HG03571 (cell line): ENCODE results near the gene ANO2.
"Not testable (repeated sequence)": the region's sequence is repeated elsewhere in the genome, so short reads cannot be mapped to it uniquely, and the experiment has no call there.

Source experiments
- ATAC-seq: cut with Tn5 transposase; IDR thresholded peaks from one replicate; pipeline ENCODE4 v1.9.1; 2021; ENCODE audit not compliant: unreplicated experiment

The ANO2 gene

DNA sequence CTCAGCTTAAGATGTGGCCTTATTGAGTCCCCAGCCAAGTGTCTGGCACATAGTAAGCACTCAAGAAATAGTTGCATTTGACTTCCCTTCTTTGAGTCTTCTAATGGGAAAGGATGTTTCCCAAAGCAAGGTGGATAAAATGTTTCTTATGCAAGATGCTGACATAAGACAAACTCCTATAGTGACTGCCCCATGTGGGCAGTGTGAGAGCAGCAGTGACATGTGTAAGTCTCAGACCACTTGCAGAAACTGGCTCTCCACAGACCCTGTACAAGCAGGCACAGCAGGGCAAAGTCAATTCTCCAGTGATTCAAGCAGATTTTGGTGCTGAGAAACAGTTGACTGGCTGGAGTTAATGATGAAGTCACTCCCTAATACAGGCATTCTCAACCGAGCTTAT lies 255.3 kb downstream of the ANO2 start:
- no peak for ATAC-seq

DNA sequence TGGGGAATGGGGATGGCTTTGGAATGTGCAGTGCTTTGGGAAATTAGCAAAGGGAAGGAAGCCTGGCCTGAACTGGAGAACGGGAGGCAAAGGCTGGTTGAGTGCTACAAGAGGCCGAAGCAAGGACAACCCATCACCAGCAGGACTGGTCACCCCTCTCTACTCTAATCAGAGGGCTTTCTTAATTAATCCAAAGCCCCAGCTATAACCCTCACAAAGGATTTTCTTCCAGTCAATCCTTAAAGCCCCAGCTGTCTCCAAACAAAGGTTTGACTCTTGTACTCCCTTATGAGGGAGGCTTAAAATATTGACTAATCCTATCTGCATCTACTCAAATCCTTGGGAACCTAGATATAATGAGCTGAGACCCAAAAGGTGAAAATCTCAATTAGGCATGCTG lies 256.8 kb downstream of the ANO2 start:
- ATAC-seq = no peak

DNA sequence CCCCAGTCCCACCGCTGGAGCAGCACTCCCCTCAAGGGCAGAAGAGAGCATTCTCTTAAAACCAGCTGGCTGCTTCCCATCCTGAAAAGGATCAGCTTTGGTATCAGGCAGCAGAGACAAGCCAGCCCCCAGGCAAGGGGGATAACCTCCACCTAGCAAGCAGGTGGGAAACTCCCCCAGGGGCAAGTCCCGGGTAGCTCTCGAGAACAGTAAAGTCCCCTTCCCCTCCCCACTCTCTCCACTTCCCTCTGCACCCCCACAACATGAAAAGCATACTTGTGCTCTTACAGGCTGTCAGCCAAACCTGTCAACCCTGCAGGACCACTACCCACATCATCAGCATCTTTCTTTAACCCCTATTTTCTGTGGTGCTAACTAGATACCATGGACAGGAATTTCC lies 259.1 kb downstream of the ANO2 start:
- ATAC-seq = no peak

DNA sequence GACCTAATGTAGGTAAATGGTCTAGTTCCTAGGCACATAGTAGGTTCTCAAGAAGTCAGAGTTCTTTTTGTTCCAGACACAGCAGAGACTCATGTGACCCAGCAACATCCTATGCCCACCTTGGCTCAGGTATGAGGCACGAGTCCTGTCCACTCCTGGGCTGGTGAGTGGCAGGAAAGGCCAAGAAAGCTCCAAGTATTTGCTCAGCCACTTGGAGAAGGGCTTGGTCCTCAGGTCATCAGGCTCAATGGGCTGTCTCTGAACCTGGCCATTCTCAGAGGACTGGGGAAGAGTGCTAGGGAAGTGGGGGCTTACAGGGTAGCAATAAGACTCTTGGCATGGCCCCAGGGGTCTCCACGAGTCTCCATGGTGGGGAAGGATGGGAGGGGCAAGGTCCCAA lies 260.1 kb downstream of the ANO2 start:
- ATAC-seq = no peak

DNA sequence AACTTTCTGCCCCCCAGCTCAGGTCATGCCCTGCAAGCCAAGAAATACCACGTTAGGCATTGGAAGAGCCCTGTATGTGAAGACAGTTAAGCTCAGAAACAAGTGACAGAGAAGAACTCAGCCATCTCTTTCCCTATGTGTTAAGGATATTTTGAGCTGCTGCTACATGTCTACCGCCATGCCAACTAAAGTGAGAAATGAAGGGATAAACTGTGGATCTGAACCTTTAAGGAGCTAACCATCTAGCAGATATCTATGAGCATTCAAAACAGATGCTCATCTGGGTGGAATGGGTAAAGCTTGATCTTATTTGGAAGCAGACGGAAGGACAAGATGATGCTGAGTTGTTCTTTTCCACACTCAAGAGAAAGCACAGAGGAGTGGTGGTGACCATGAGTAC lies 262.5 kb downstream of the ANO2 start:
- ATAC-seq = no peak

DNA sequence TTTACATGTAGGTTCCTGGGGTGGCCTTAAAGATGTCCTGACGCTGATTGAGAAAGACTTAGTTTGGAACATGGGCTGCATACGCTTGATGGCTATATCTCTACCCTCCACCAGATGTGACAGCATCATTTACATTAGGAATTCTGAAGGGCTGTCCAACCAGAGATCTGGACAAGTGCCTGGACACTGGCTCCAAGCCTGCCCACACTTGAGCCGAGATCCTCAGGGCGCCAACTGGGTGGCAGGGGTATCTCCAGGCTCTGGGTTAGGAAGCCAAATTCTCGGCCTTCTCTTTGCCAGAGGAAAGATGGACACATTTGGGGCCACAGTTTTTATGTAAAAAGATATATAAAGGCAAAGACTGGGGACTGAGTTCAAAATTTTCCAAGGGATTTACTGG lies 266.9 kb downstream of the ANO2 start:
- no peak for ATAC-seq

DNA sequence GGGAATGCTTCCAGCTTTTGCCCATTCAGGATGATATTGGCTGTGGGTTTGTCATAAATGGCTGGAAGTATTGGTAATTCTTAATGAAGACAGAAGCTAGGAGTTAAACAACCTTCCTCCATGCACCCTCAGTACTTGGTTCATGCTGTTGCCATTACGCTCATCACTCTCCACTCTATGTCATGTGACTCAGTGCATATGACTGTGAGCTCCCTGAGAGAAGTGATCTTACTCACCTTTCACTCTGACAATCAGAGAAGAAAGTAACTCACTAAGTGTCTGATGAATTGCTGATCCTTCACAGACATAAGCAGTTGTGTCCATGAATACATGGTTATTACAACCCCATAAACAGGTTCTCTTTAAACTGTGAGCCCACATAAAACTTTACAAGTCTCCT lies 275.4 kb downstream of the ANO2 start:
- not testable (repeated sequence) for ATAC-seq

DNA sequence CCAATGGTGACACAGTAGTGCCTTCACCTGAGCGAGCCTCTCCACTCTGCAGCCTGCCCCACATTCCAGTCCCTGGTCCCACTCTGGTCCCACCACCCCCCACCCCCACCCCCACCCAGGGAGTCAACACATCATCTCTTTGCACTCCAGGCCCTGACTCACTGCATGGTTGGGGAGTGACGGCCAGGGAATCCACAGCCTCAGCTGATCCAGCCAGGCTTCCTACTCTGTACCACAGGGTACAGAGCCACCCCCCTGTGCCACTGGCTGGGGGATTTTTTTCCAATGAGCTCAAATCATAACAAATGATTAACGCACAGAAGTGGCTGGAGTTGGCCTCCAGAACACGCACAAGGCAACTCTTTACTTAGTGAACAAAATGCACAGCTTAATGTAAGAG lies 279.4 kb downstream of the ANO2 start:
- ATAC-seq = no peak

DNA sequence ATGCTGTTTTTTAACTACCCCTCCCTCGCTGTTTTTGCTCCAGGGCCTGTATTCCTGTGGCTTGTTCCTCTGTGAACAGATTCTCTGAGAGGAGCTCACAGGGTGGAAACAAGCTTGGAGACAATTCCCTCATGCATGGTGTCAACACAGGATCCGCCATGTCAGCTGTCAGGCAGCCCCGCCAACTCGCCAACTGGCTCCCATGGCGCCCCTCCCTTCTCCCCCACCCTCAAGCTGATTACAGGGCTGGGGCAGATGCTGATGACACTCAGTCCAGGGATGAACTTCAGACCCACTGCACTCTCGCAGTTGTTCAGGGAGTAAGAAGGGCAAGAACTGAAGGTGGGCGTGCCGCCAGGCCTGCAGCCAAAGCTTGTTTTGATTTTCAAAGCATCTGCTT lies 283.2 kb downstream of the ANO2 start:
- ATAC-seq = no peak

DNA sequence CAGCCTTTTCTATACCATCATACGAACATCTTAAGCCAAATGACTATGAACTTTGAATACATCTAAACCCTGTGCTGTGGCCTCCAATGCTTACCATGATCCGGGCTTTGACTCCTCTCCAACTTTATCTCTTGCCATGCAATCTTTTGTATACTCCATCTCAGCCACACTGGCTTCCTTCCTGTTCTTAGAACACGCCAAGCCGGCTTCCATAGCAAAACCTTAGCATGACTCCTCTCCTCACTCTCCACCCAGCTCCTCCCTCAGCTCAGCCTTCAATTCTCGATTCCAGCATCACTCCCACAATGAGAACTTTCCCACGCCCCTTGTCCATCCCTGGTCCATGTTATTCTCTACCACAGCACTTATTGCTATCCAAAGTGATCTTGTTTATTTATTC lies 284.8 kb downstream of the ANO2 start:
- ATAC-seq = no peak

DNA sequence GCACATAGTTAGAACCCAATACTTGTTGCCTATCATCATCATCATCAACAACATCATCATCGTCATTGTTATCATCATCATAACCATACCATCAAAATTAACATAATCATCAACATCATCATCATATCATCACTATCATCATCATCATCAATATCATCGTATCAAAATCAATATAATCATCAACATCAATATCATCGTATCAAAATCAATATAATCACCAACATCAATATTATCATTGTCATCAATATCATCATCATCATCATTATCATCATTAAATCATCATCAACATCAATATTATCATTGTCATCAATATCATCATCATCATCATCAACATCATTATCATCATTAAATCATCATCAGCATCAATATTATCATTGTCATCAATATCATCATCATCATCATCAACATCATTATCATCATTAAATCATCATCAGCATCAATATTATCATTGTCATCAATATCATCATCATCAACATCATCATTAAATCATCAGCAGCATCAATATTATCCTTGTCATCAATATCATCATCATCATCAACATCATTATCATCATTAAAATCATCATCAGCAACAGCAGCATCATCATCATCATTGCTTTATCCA lies 286.6 kb downstream of the ANO2 start:
- not testable (repeated sequence) for ATAC-seq

DNA sequence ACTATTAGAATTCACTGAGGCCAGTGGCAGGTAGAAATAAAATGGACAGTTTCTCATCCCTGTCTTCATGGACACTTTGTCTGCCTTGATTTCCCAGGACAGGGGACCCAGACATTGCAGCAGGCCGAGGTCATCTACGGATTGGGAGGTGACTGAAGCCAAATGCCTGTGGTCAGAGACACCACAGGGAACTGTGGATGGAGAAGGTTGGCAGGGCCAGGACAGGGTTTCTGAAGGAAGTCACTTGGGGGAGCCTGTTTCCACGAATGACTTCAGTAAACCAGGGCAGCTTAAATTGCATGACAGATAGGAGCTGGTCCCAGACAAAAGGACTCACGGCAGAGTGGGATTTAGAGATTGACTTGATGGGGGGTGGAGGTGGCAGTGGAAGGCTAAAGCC lies 288.2 kb downstream of the ANO2 start:
- ATAC-seq = no peak

DNA sequence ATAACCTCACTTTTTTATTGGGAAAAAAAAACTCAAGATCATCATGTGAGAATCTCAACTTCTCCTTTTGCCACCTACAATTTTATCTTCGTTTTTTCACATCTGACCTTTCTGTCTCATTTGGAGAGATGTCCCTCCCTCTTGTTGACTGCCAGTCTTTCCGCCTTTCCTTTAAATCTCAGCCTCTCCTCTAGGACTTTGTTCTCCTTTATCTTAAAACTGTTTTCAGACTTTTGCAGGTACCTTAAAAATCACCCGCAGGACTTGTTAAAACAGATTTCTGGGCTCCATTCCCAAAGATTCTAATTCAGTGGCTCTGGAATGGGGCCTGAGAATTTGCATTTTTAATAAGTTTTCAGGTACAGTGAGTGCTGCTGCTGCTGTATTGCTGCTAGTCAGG lies 289.9 kb downstream of the ANO2 start:
- ATAC-seq = no peak

DNA sequence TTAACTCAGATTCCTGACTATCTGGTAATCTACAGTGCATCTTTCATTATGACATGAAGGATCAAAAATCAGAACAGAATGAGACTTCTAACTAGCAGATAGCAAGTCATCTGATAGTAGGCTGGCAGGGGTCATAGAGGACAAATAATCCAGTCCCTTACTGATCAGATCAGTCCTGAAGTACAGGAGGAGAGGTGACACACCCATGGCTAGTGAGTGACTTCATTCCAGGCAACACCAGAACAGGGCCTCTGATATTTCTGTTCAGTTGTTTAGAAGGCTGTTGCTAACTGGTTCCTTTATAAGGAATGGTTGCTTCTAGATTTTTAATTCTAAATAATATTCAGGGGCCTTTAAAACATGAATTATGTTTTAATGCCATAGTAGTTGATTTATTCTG lies 291.0 kb downstream of the ANO2 start:
- no peak for ATAC-seq

DNA sequence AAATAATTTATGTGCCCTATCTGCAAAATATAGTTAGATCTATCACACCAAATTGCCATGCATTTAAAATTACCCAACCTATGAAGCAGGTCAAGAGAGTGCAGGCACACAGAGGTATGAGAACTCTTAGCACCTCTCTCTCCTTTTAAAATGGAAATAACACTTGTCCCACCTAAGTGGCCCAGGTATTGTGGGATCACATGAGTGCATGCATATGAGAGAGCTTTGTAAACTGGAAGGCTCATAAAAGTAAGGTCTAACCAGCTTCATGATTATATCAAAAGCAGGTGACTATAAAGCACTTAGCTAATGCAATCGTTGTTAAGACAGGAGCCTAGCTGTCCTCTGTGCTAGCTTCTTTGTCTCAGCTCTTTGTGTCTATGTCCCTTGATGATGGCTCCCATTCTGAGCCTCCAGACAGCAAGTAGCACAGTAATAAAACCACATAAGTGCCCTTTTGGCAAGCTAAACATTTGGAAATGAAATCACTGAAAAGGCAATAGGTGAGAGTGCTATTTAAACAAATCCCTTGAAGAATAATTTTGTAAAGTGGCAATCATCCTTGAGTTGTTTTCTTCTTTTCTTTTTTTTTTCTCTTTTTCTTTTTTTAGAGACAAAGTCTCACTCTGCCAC lies 294.1 kb downstream of the ANO2 start:
- ATAC-seq = no peak

DNA sequence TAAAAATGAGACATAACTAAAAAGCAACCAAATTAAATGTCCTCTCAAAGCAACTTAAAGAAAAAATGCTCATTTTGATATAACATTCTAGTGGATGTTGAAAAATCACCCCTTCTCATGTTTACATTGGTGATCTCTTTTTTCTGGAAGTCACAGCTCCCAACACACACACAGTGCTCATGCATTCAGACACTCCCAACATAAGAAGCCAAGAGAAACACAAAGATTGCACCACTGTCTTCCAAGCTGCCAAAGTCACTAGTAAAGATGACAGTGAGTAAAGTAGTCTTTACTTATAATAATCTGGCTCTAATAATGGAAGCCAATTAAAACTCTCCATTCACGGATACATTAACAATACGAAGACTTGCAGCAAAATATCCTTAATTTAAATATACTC lies 294.8 kb downstream of the ANO2 start:
- ATAC-seq = no peak

DNA sequence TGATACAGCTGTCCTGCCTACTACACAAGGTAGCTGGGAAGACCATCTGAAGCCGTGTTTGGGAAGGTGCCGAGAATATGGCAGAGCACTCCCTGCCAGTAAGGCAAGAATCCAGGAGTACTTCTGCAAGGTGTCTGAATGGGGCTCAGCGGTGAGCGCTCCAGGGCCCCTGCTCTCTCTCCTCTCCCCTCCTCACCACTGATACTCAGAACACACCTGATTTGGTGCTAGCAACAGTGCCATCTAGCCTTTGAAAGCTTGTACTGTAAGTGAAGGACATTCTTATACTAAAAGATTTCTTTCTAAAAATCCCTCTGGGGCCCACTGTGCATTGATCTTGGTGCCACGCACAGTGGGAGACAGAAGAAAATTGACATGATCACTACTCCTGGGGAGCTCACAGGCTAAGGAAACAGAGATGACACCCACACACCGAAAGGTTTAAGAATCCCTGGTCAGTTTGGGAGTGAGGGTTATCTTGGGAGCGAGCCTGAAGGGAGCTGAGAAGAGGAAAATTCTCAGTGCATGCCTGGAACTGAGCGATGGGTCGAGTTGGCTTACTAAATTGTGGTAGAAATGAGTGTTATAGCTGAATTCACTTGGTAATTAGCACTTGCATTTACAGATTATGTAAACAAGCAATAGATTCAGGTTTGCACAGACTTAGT lies 296.2 kb downstream of the ANO2 start:
- no peak for ATAC-seq

DNA sequence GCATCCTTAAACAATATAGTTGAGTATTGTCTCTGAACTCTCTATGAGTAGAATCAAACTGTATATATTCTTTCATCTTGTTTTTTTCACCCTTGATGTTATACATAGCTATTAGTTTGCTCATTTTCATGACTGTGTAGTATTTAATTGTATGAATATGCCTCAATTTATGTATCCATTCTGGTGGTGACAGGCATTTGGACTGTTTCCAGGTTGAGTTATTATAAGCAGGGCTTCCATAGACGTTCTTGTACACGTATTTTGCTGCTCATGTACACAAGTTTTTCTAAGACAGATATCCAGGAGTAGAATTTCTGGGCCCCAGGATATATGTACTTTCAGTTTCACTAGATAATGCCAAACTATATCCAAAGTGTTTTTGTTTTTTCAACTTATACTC lies 301.8 kb downstream of the ANO2 start:
- ATAC-seq = no peak

DNA sequence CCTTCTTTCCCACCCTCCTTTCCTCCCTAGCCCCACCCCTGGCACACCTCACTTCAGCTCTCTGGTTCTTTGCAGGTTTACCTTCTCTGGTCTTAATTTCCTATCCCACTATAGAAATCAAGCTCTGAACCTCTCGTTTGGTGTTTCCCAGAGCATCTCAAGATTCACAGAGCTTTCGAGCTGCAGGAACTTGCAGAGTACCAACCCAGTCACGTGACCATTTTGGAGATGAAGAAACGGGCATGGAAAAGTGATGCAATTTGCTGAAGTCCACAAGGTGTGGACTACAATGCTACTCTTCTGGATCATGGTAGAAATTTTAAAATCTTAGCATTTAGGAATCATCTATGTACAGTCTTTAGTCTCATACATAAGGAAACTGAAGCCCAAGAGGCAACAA lies 307.4 kb downstream of the ANO2 start:
- no peak for ATAC-seq

DNA sequence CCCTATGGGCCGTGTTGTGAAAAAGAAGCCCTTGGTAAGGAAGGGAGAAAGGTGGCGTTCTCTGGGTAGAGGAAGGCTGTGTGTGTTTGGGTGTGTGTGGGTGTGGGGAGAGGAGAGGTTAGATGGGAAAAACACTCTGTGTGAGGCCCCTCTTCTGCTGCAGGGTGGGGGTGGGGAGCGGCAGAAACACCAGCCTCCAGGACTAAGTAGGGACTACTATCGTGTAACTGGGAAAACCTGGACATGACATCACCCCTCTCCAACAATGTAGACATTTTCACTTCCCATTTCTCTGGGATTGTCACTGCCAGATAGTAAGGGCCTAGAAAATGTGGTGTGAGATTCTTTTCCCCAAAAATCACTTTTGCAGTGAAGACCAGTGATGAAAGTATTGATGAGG lies 308.2 kb downstream of the ANO2 start:
- ATAC-seq = no peak

DNA sequence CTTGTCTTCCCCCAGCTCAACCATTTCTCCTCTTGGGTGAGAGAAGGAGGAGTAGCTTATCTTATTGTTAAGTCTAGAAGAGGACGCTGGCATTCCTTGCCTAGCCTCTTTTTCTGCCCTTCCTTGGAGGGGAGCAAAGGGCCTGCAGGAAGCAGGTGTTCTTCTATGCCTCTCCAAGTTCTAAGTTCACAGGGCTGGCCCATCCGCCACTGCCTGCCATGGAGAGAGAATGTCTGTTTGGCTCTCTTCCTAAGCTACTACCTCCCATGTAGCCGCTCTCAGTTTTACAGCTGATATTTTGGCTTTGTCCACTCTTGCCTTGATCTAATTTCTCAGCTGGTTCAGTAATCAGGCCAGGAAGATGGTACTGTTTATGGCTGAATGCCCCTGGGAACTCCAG lies 312.0 kb downstream of the ANO2 start:
- no peak for ATAC-seq

DNA sequence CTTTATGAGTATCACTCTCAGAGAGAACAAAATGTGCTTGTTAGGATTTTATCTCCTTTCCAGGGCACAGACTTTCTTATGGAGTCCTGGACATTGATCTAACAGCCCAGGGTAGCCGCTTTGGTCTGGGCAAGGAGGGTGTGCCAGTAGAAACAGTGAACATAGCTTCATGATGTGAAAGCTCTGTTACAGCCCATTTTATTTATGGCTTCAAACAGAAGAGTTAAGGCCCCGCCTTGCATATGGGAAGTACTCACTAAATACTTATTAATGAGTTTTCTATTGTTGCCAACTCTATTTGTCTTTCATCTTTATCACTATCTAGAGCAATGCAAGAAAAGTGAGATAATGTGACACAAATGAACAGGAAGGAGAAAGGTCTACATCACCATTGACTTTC lies 312.6 kb downstream of the ANO2 start:
- ATAC-seq = no peak

DNA sequence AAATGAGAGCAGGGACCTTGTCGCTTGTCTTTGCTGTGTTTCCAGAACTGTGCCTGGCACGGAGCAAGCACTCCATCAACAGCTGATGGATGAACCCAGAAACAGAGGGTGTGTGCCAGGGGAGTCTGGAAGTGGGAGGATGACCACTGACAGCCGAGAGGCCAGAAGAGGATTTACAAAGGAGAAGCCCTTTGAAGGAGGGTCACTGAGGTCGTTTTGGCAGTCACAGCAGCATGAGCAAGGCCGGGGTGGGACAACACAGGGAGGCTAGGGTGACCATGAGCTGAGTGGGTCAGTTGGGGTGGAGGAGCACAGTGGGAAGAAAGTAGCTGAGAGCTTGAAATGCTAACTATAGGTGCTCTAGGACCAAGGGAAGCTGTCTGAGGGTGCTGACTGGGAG lies 313.6 kb downstream of the ANO2 start:
- ATAC-seq = no peak
